Ramos (cell line): Measurements from ENCODE around the gene C1QB.
"Not testable (repeated sequence)": the region's sequence is repeated elsewhere in the genome, so short reads cannot be mapped to it uniquely, and the experiment has no call there.

Experiments
- in situ Hi-C: fragments of 300-500 bp; cut with MboI; formaldehyde crosslinking; loops from one replicate; pipeline ENCODE4 v1.14.3; 2022; ENCODE audit warnings: low sequenced_read_pairs; ENCODE audit not compliant: unreplicated experiment

The C1QB gene

GRCh38 chr1:22660716-22661241 is 7.7 kb downstream of the C1QB start:
- in situ Hi-C loops: no loop called here

- in situ Hi-C loops: no loop called here
Observed at GRCh38 chr1:22661880-22662279, 8.8 kb downstream of the C1QB start.

GRCh38 chr1:22662318-22662717 is 9.3 kb downstream of the C1QB start:
- in situ Hi-C loops: no loop called here

GRCh38 chr1:22662986-22663408 is 10.0 kb downstream of the C1QB start:
- in situ Hi-C loops: no loop called here

GRCh38 chr1:22665752-22666151 is 12.7 kb downstream of the C1QB start:
- in situ Hi-C loops: no loop called here

- in situ Hi-C loops: no loop called here
Observed at GRCh38 chr1:22666412-22666811, 13.4 kb downstream of the C1QB start.

- in situ Hi-C loops: not testable (repeated sequence)
Observed at GRCh38 chr1:22668840-22669239, 15.8 kb downstream of the C1QB start.

GRCh38 chr1:22670352-22670975 is 17.4 kb downstream of the C1QB start:
- in situ Hi-C loops: no loop called here

GRCh38 chr1:22671999-22672398 is 19.0 kb downstream of the C1QB start:
- in situ Hi-C loops: no loop called here

GRCh38 chr1:22673486-22674409 is 20.7 kb downstream of the C1QB start:
- in situ Hi-C loops: no loop called here

- in situ Hi-C loops: no loop called here
Observed at GRCh38 chr1:22674410-22674749, 21.3 kb downstream of the C1QB start.

- in situ Hi-C loops: not testable (repeated sequence)
Observed at GRCh38 chr1:22676151-22676550, 23.1 kb downstream of the C1QB start.

- in situ Hi-C loops: no loop called here
Observed at GRCh38 chr1:22676916-22677583, 24.0 kb downstream of the C1QB start.

- in situ Hi-C loops: no loop called here
Observed at GRCh38 chr1:22677931-22678896, 25.2 kb downstream of the C1QB start.

- in situ Hi-C loops: no loop called here
Observed at GRCh38 chr1:22680726-22681125, 27.7 kb downstream of the C1QB start.

- in situ Hi-C loops: no loop called here
Observed at GRCh38 chr1:22681556-22682276, 28.7 kb downstream of the C1QB start.

- in situ Hi-C loops: no loop called here
Observed at GRCh38 chr1:22683547-22683946, 30.5 kb downstream of the C1QB start.

GRCh38 chr1:22685591-22686059 is 32.6 kb downstream of the C1QB start:
- in situ Hi-C loops: no loop called here

- in situ Hi-C loops: no loop called here
Observed at GRCh38 chr1:22687191-22687590, 34.2 kb downstream of the C1QB start.
